Measurements from ENCODE around the gene GHRH.

DNA sequence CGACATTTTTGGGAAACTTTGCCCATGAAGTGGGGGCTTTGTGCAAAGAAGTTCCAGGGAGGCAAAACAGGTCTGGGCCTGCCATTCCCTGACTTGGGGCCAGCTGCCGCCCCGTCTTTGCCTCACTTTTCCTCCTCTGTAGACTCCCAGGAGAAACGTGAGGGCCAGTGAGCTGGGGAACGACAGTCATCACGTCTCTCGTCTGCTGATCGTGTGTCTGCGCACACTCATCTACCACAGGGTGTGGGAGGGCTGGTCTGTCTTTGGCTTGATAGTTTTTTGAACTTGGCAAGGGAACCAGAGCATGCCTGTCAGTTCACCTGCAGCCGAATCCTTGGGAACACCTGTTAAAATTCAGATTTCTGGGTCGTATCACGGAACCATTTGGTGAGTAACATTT is 8.5 kb downstream of the GHRH start:
- TF ChIP-seq, protein P1, sequence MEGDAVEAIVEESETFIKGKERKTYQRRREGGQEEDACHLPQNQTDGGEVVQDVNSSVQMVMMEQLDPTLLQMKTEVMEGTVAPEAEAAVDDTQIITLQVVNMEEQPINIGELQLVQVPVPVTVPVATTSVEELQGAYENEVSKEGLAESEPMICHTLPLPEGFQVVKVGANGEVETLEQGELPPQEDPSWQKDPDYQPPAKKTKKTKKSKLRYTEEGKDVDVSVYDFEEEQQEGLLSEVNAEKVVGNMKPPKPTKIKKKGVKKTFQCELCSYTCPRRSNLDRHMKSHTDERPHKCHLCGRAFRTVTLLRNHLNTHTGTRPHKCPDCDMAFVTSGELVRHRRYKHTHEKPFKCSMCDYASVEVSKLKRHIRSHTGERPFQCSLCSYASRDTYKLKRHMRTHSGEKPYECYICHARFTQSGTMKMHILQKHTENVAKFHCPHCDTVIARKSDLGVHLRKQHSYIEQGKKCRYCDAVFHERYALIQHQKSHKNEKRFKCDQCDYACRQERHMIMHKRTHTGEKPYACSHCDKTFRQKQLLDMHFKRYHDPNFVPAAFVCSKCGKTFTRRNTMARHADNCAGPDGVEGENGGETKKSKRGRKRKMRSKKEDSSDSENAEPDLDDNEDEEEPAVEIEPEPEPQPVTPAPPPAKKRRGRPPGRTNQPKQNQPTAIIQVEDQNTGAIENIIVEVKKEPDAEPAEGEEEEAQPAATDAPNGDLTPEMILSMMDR (IDR thresholded peaks at IDR 0.05) = no peak
- no peak for TF ChIP-seq POLR2A (IDR thresholded peaks at IDR 0.05)
